HEK293 (cell line): ENCODE data around the gene DHRS3.

Source experiments
- CTCF ChIA-PET: fragments of 350-600 bp; formaldehyde crosslinking; extraction: SDS; loops from one replicate; lab custom pipeline; 2021; ENCODE audit warnings: antibody characterized with exemption; lab: Yijun Ruan, JAX
- POLR2A ChIA-PET: fragments of 300-600 bp; formaldehyde crosslinking; extraction: SDS; loops from one replicate; lab custom pipeline; 2020; ENCODE audit warnings: antibody characterized with exemption, inconsistent platforms; lab: Yijun Ruan, JAX
- H3K27ac ChIP-seq: fragments of 200-500 bp; sonication (Bioruptor generic); 2 replicates; pipeline ENCODE4 v1.5.1; 2014; ENCODE audit warnings: low read depth, low read length, control low read depth, inconsistent platforms; ENCODE audit errors: extremely low read depth
- H3K36me3 ChIP-seq, 2 experiments: fragments of 200-500 bp in 1 of 2; sonication (Bioruptor generic) in 1 of 2; 1 replicate in 1 of 2; 2 replicates in 1 of 2; pipeline ENCODE4 v1.5.1; 2014 to 2017; ENCODE audit warnings: inconsistent platforms in 2 of 2, low read length in 2 of 2; ENCODE audit not compliant: control insufficient read depth in 2 of 2, insufficient read depth in 1 of 2
- H3K4me1 ChIP-seq: fragments of 200-500 bp; sonication (Bioruptor generic); 2 replicates; pipeline ENCODE4 v1.5.1; 2014; ENCODE audit warnings: mild to moderate bottlenecking, low read length, inconsistent platforms; ENCODE audit not compliant: control insufficient read depth, insufficient read depth
- H3K4me3 ChIP-seq: 2 replicates; pipeline ENCODE4 v1.5.1; 2011; ENCODE audit warnings: low read depth, mild to moderate bottlenecking, control low read depth, low read length, moderate library complexity
- H3K9me3 ChIP-seq: fragments of 200-500 bp; sonication (Bioruptor generic); 2 replicates; pipeline ENCODE4 v1.5.1; 2014; ENCODE audit warnings: low read depth, low read length, inconsistent platforms; ENCODE audit not compliant: control insufficient read depth, insufficient read depth
- GLIS1 ChIP-seq: fragments of 450-650 bp; formaldehyde crosslinking; IDR thresholded peaks from 2 replicates; pipeline ENCODE4 v1.5.1; 2016; ENCODE audit warnings: missing biosample characterization, missing genetic modification characterization
- IKZF3 ChIP-seq: fragments of 450-650 bp; IDR thresholded peaks from 2 replicates; pipeline ENCODE4 v1.5.0; 2018; ENCODE audit warnings: missing biosample characterization, mild to moderate bottlenecking, missing genetic modification characterization, moderate library complexity
- OSR2 ChIP-seq: fragments of 450-650 bp; formaldehyde crosslinking; IDR thresholded peaks from 2 replicates; pipeline ENCODE4 v1.5.1; 2016; ENCODE audit warnings: missing biosample characterization, missing genetic modification characterization
- SP3 ChIP-seq: fragments of 450-650 bp; formaldehyde crosslinking; IDR thresholded peaks from 2 replicates; pipeline ENCODE4 v1.5.1; 2016; ENCODE audit warnings: missing biosample characterization, missing genetic modification characterization
- SP7 ChIP-seq: fragments of 450-650 bp; formaldehyde crosslinking; IDR thresholded peaks from 2 replicates; pipeline ENCODE4 v1.5.1; 2016; ENCODE audit warnings: missing biosample characterization, missing genetic modification characterization
- ZIC2 ChIP-seq: fragments of 450-650 bp; formaldehyde crosslinking; IDR thresholded peaks from 2 replicates; pipeline ENCODE4 v1.5.1; 2016; ENCODE audit warnings: missing biosample characterization, missing genetic modification characterization
- ZNF175 ChIP-seq: fragments of 450-650 bp; formaldehyde crosslinking; IDR thresholded peaks from 2 replicates; pipeline ENCODE4 v1.5.1; 2016; ENCODE audit warnings: missing biosample characterization, missing genetic modification characterization
- ZNF23 ChIP-seq: fragments of 450-650 bp; formaldehyde crosslinking; IDR thresholded peaks from 2 replicates; pipeline ENCODE4 v1.5.1; 2016; ENCODE audit warnings: missing biosample characterization, missing genetic modification characterization, borderline replicate concordance
- ZNF292 ChIP-seq: fragments of 450-650 bp; formaldehyde crosslinking; IDR thresholded peaks from 2 replicates; pipeline ENCODE4 v1.5.1; 2016; ENCODE audit warnings: low read depth, missing biosample characterization, missing genetic modification characterization, borderline replicate concordance
- ZNF335 ChIP-seq: fragments of 450-650 bp; formaldehyde crosslinking; conservative IDR thresholded peaks from 2 replicates; pipeline ENCODE4 v1.5.1; 2016; ENCODE audit warnings: missing biosample characterization, missing genetic modification characterization
- ZNF341 ChIP-seq: fragments of 450-650 bp; formaldehyde crosslinking; IDR thresholded peaks from 2 replicates; pipeline ENCODE4; 2016; ENCODE audit warnings: low read depth, missing biosample characterization, missing genetic modification characterization
- ZNF391 ChIP-seq: fragments of 450-650 bp; formaldehyde crosslinking; IDR thresholded peaks from 2 replicates; pipeline ENCODE4 v1.5.1; 2016; ENCODE audit warnings: low read depth, missing biosample characterization, missing genetic modification characterization, borderline replicate concordance
- ZNF596 ChIP-seq: fragments of 450-650 bp; IDR thresholded peaks from 2 replicates; pipeline ENCODE4 v1.5.0; 2018; ENCODE audit warnings: missing biosample characterization, mild to moderate bottlenecking, missing genetic modification characterization, moderate library complexity
- ZNF621 ChIP-seq: fragments of 450-650 bp; formaldehyde crosslinking; IDR thresholded peaks from 2 replicates; pipeline ENCODE4 v1.5.1; 2017; ENCODE audit warnings: missing biosample characterization, missing genetic modification characterization
- ZNF768 ChIP-seq: fragments of 450-650 bp; formaldehyde crosslinking; IDR thresholded peaks from 2 replicates; pipeline ENCODE4 v1.5.1; 2018; ENCODE audit warnings: missing biosample characterization, mild to moderate bottlenecking, missing genetic modification characterization
- ZNF792 ChIP-seq: fragments of 450-650 bp; formaldehyde crosslinking; IDR thresholded peaks from 2 replicates; pipeline ENCODE4 v1.5.1; 2016; ENCODE audit warnings: missing biosample characterization, missing genetic modification characterization
- TF ChIP-seq, protein P1 (sequence below): fragments of 450-650 bp; formaldehyde crosslinking; IDR thresholded peaks from 2 replicates; pipeline ENCODE4 v1.5.1; 2016; ENCODE audit warnings: missing biosample characterization, missing genetic modification characterization
- TF ChIP-seq, protein P2 (sequence below): fragments of 450-650 bp; formaldehyde crosslinking; IDR thresholded peaks from 2 replicates; pipeline ENCODE4 v1.5.1; 2016; ENCODE audit warnings: missing biosample characterization, missing genetic modification characterization

DHRS3 gene

DNA sequence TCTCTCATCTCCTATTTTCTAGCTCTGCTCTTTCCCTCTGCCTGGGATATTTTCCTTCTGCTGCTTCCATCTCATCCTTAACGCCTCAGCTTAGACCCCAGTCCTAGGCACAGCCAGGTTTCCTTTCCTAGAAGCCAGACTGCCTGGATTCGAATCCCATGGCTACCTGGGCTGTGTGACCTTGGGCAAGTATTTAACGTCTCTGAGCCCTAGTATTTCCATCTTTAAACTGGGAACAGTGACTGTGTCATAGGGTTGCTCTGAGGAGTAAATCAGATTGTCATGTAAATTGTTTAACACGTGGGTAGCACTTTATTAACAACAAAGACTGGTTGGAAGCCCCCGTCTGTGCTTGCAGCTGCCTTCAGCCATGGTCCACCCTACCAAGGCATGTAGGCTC, 18.4 kb downstream of the DHRS3 start:
- no peaks in the 10 kb centered on the region for H3K36me3 ChIP-seq
- H3K4me1 ChIP-seq: peaks cover 8% of the 10 kb centered on the region
- TF ChIP-seq ZNF596 (tag by site-specific recombination): no peak
- no peak for TF ChIP-seq ZNF175 (tag by site-specific recombination)
- TF ChIP-seq ZNF341: no peak
- TF ChIP-seq, protein P1, sequence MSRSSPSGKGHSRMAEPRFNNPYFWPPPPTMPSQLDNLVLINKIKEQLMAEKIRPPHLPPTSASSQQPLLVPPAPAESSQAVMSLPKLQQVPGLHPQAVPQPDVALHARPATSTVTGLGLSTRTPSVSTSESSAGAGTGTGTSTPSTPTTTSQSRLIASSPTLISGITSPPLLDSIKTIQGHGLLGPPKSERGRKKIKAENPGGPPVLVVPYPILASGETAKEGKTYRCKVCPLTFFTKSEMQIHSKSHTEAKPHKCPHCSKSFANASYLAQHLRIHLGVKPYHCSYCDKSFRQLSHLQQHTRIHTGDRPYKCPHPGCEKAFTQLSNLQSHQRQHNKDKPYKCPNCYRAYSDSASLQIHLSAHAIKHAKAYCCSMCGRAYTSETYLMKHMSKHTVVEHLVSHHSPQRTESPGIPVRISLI (tag by site-specific recombination): no peak
- TF ChIP-seq ZNF768: peak; percentile 72; the same call in 1 of the 2 replicates
- TF ChIP-seq ZNF335: no peak
- ChIA-PET CTCF (interaction anchor here (0.9 to 1.4 kb wide), 2 partner anchors 17 to 285 kb away, joined by 3 to 4 read pairs; no protein-coding TSS in a partner anchor), POLR2A (no interaction called here)
- no peaks in the 10 kb centered on the region for H3K9me3 ChIP-seq
- no peak overlapping the region for H3K4me3 ChIP-seq
- no peak overlapping the region for H3K27ac ChIP-seq

DNA sequence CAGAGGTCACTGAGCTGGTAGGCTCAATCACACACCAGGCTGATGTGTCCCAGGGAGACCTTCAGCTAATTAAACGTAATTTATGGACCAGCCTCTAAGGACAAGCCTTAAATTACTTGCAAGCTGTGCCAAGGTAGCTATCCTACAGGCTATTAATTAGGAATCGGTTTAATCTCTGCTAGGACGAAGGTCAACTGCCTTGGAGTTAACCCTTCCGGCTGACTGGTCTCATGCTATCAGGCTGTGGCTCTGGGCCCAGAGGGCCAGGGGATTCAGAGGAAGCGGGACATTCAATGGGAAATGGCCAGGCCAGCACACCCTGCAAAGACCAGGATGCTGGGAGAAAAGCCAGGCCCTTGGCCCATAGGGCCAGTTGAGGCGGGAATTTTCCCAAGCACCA, 19.0 kb downstream of the DHRS3 start:
- no peaks in the 10 kb centered on the region for H3K9me3 ChIP-seq
- peak; percentile 15; the same call in 1 of the 2 replicates for TF ChIP-seq GLIS1
- TF ChIP-seq SP7: peak; percentile 76
- TF ChIP-seq ZNF341: 0 out of 2 replicates have a peak, but pooled peaks have one; percentile 9
- peak; percentile 28; the same call in 1 of the 2 replicates for TF ChIP-seq OSR2 (tag by site-specific recombination)
- TF ChIP-seq IKZF3 (tag by site-specific recombination): 0 out of 2 replicates have a peak, but pooled peaks have one; percentile 35
- TF ChIP-seq ZNF391 (tag by site-specific recombination): no peak
- TF ChIP-seq, all 188 proteins: peak for 5
- ChIA-PET POLR2A (interaction anchor here (0.8 to 1.8 kb wide), 4 partner anchors 10 to 43 kb away, joined by 3 to 13 read pairs (median 4); partner anchors contain the start of gene DHRS3), CTCF (interaction anchor here (0.6 to 1.5 kb wide), 5 partner anchors 18 to 474 kb away, joined by 3 to 8 read pairs (median 3); no protein-coding TSS in a partner anchor)
- H3K4me1 ChIP-seq: peaks cover 8% of the 10 kb centered on the region
- no peak overlapping the region for H3K4me3 ChIP-seq
- H3K27ac ChIP-seq: no peak overlapping the region
- H3K36me3 ChIP-seq: no peaks in the 10 kb centered on the region

DNA sequence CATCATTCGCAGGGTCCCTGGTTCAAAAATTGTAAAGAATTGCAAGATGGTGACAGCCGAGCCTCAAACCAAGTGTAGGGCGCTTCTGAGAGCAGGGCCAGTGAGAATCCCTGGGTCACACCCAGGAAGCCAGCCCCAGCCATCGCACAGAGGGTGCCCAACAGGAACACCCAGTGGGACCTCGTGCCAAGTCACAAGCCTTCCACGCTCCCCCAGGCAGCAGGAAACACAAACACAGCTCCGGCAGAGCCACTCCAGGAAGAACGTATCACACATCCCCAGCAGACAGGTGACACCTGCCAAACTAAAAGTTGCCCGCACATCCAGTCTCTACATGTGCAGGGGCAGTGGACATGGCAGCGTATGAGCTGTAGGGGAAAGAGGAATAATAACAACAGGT, 20.2 kb downstream of the DHRS3 start:
- CTCF ChIA-PET: interaction anchor here (0.8 to 1.5 kb wide), 3 partner anchors 19 to 156 kb away, joined by 3 to 8 read pairs (median 5); no protein-coding TSS in a partner anchor

More for the DNA sequence above, 20.2 kb downstream of the DHRS3 start:
- H3K27ac ChIP-seq: no peak overlapping the region
- no peaks in the 10 kb centered on the region for H3K9me3 ChIP-seq
- H3K4me3 ChIP-seq: no peak overlapping the region
- H3K4me1 ChIP-seq: peaks cover 8% of the 10 kb centered on the region
- TF ChIP-seq ZIC2 (tag by site-specific recombination) (peak; percentile 70), GLIS1 (peak; percentile 80), ZNF23 (tag by site-specific recombination) (no peak), ZNF621 (tag by site-specific recombination) (no peak), ZNF792 (tag by site-specific recombination) (no peak), SP3 (tag by site-specific recombination) (no peak), ZNF292 (tag by site-specific recombination) (no peak), ZNF175 (tag by site-specific recombination) (no peak)
- TF ChIP-seq, protein P2, sequence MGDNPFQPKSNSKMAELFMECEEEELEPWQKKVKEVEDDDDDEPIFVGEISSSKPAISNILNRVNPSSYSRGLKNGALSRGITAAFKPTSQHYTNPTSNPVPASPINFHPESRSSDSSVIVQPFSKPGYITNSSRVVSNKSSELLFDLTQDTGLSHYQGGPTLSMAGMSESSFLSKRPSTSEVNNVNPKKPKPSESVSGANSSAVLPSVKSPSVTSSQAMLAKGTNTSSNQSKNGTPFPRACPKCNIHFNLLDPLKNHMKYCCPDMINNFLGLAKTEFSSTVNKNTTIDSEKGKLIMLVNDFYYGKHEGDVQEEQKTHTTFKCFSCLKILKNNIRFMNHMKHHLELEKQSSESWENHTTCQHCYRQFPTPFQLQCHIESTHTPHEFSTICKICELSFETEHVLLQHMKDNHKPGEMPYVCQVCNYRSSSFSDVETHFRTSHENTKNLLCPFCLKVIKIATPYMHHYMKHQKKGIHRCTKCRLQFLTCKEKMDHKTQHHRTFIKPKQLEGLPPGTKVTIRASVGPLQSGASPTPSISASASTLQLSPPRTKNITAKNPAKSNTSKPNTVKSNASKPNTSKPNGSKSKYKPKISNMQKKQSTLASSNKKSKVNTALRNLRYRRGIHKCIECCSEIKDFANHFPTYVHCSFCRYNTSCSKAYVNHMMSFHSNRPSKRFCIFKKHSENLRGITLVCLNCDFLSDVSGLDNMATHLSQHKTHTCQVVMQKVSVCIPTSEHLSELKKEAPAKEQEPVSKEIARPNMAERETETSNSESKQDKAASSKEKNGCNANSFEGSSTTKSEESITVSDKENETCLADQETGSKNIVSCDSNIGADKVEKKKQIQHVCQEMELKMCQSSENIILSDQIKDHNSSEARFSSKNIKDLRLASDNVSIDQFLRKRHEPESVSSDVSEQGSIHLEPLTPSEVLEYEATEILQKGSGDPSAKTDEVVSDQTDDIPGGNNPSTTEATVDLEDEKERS (tag by site-specific recombination): no peak
- POLR2A ChIA-PET: interaction anchor here (0.6 to 1.8 kb wide), 2 partner anchors 14 to 21 kb away, joined by 3 to 13 read pairs; partner anchors contain the start of gene DHRS3
- no peaks in the 10 kb centered on the region for H3K36me3 ChIP-seq
